ENCODE data around the gene CXorf38. TPM values are rescaled to one million over a fixed set of nuclear protein-coding genes. Genes with fewer than 3 reads are reported as not detected.

Gene CXorf38
- total and polyA plus RNA-seq, 9 of the 15 experiments (the other 6 are each of a cell fraction or from before 2014, with no cell fraction given): 1.2 to 12.8 (median 8.4) TPM

- no peak overlapping the region for H3K4me2 ChIP-seq (ENCODE audit: insufficient read depth, low read length)
- no TSS peak for BruUV-seq (replicated peaks)
- no peak for FAIRE-seq
- TF ChIP-seq HMGN3 (IDR thresholded peaks at IDR 0.05; ENCODE audit: borderline replicate concordance, extremely low read depth, insufficient read length, low read depth, low read length) (no peak), TRIM24 (IDR thresholded peaks at IDR 0.05) (0 out of 4 replicates have a peak, but pooled peaks of 1 of the 2 experiments have one; percentile 11), KDM4B (IDR thresholded peaks at IDR 0.05; ENCODE audit: borderline replicate concordance in 2 of 2, low read depth in 1 of 2) (no peak), ZNF174 (CRISPR knock-in tag; IDR thresholded peaks at IDR 0.05) (no peak), PHF20 (IDR thresholded peaks at IDR 0.05; ENCODE audit: partially characterized antibody) (peak; percentile 71), ARID2 (IDR thresholded peaks at IDR 0.05) (no peak), ZNF232 (CRISPR knock-in tag; IDR thresholded peaks at IDR 0.05) (no peak), ASH1L (IDR thresholded peaks at IDR 0.05; ENCODE audit: borderline replicate concordance, low read depth, partially characterized antibody) (no peak), LEF1 (IDR thresholded peaks at IDR 0.05) (peak; percentile 68), KDM1A (IDR thresholded peaks at IDR 0.05) (0 out of 4 replicates have a peak, but pooled peaks of 1 of the 2 experiments have one; percentile 14), NFRKB (IDR thresholded peaks at IDR 0.05; ENCODE audit: low read depth) (0 out of 2 replicates have a peak, but pooled peaks have one; percentile 38), CTBP1 (IDR thresholded peaks at IDR 0.05; ENCODE audit: borderline replicate concordance) (no peak)
- DNase-seq (ENCODE audit: extremely low read depth in 1 of 4, low spot score in 3 of 4): no peak
- POLR2A ChIA-PET: no interaction called here
- intact Hi-C loops (cut with micrococcal nuclease): no loop called here
- CTCF ChIA-PET (ENCODE audit: low intra/inter-chr PET ratio): no interaction called here
- H3K9me3 ChIP-seq (replicated peaks; ENCODE audit: control insufficient read depth, insufficient read depth, low read depth, low read length): peaks cover 6% of the 10 kb centered on the region
- H3K27ac ChIP-seq (ENCODE audit: extremely low read depth, low read depth, low read length): no peak overlapping the region
- no peak overlapping the region for H2AFZ ChIP-seq (ENCODE audit: low read depth, low read length)
- no peak overlapping the region for H3K9ac ChIP-seq (ENCODE audit: insufficient read depth in 1 of 2, low read depth in 2 of 2, low read length in 2 of 2)
- WGBS (ENCODE audit: insufficient coverage, low coverage, missing lambda C conversion rate): 76% methylated on average over 9 of the region's 9 CpGs
- no peak overlapping the region for H3K4me3 ChIP-seq
- H3K9me1 ChIP-seq (ENCODE audit: control insufficient read depth, insufficient read depth, low read length): no peaks in the 10 kb centered on the region
- H4K20me1 ChIP-seq (replicated peaks; ENCODE audit: control insufficient read depth, insufficient read depth, low read length): no peaks in the 10 kb centered on the region
- H3K4me1 ChIP-seq (replicated peaks in 1 of 2; ENCODE audit: control insufficient read depth in 2 of 2, insufficient read depth in 2 of 2, low read length in 2 of 2): no peaks in the 10 kb centered on the region
- in situ Hi-C loops (cut with MboI): no loop called here
- no peaks in the 10 kb centered on the region for H3K79me2 ChIP-seq (ENCODE audit: control insufficient read depth, insufficient read depth, low read length)
- H3K36me3 ChIP-seq (ENCODE audit: control insufficient read depth, insufficient read depth, low read length): no peaks in the 10 kb centered on the region
- ATAC-seq: no peak
- H3K27me3 ChIP-seq (ENCODE audit: control insufficient read depth in 2 of 2, insufficient read depth in 2 of 2, low read length in 2 of 2): no peaks in the 10 kb centered on the region
These were observed 31.4 kb downstream of the CXorf38 start for GRCh38 chrX:40615976-40616375.

All from K562 (cell line).